HL-60 (cell line): ENCODE results near the gene NAA38.
A peak's percentile ranks its signal among the peaks of the same experiment; 100 is the strongest.

Source experiments
- DNase-seq, 2 experiments: peaks; one replicate each; pipeline ENCODE4 v3.0.0-alpha.2; 2010 to 2020; ENCODE audit warnings: low read depth in 1 of 2, low spot score in 1 of 2
- H3K27ac ChIP-seq: fragments of 250-450 bp; sonication (Bioruptor Pico); replicated peaks from 2 replicates; pipeline ENCODE4 v1.5.1; 2020; ENCODE audit warnings: mild to moderate bottlenecking, moderate library complexity
- H3K27me3 ChIP-seq: fragments of 250-450 bp; sonication (Bioruptor Pico); 2 replicates; pipeline ENCODE4 v1.5.1; 2021; ENCODE audit warnings: mild to moderate bottlenecking, moderate library complexity; ENCODE audit not compliant: insufficient read depth, poor library complexity, severe bottlenecking
- H3K4me3 ChIP-seq: replicated peaks from 2 replicates; pipeline ENCODE4 v1.5.1; 2011; ENCODE audit warnings: mild to moderate bottlenecking, control low read depth, low read length; ENCODE audit not compliant: insufficient read depth
- GABPA ChIP-seq: IDR thresholded peaks from 2 replicates; pipeline ENCODE4 v1.6.1; 2012; ENCODE audit warnings: low read depth
- POLR2AphosphoS5 ChIP-seq: IDR thresholded peaks from 2 replicates; pipeline ENCODE4 v1.6.1; 2012; ENCODE audit warnings: low read depth
- SPI1 ChIP-seq: IDR thresholded peaks from 2 replicates; pipeline ENCODE4 v1.6.1; 2012; ENCODE audit warnings: low read depth, mild to moderate bottlenecking, borderline replicate concordance
- TF ChIP-seq, protein P1 (sequence below): IDR thresholded peaks from 2 replicates; pipeline ENCODE4 v1.6.1; 2012; ENCODE audit warnings: low read depth; ENCODE audit not compliant: insufficient replicate concordance
- TF ChIP-seq, protein P2 (sequence below): IDR thresholded peaks from one replicate; pipeline ENCODE4 v1.5.1; 2011; ENCODE audit warnings: low read length, control low read depth, inconsistent platforms; ENCODE audit not compliant: insufficient read depth

The NAA38 gene

DNA sequence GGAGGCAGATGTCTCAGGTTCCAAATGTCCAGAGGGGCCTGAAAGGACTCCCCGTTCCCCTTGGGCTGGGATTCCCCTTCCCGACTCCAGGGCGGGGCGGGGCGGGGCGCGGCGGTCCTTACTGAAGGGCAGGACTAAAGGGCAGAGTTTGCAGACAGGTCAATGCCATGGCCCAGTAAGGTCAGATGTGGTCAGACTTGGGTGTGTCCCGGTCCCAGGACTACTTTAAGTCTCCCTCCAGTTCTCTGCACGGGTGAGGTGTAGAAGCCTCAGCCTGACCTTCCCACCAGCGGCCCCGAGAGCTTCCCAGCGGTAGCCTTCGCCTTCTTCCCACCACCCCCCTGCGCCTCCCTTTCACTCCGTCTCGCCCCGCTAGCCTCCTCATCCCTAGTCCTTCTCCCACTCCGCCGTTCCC lies 22.8 kb downstream of the NAA38 start:
- H3K27ac ChIP-seq, result peak overlapping the region; percentile 95
- TF ChIP-seq GABPA (no peak), POLR2AphosphoS5 (no peak), SPI1 (no peak)
- TF ChIP-seq, protein P1, sequence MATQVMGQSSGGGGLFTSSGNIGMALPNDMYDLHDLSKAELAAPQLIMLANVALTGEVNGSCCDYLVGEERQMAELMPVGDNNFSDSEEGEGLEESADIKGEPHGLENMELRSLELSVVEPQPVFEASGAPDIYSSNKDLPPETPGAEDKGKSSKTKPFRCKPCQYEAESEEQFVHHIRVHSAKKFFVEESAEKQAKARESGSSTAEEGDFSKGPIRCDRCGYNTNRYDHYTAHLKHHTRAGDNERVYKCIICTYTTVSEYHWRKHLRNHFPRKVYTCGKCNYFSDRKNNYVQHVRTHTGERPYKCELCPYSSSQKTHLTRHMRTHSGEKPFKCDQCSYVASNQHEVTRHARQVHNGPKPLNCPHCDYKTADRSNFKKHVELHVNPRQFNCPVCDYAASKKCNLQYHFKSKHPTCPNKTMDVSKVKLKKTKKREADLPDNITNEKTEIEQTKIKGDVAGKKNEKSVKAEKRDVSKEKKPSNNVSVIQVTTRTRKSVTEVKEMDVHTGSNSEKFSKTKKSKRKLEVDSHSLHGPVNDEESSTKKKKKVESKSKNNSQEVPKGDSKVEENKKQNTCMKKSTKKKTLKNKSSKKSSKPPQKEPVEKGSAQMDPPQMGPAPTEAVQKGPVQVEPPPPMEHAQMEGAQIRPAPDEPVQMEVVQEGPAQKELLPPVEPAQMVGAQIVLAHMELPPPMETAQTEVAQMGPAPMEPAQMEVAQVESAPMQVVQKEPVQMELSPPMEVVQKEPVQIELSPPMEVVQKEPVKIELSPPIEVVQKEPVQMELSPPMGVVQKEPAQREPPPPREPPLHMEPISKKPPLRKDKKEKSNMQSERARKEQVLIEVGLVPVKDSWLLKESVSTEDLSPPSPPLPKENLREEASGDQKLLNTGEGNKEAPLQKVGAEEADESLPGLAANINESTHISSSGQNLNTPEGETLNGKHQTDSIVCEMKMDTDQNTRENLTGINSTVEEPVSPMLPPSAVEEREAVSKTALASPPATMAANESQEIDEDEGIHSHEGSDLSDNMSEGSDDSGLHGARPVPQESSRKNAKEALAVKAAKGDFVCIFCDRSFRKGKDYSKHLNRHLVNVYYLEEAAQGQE, result no peak
- TF ChIP-seq, protein P2, sequence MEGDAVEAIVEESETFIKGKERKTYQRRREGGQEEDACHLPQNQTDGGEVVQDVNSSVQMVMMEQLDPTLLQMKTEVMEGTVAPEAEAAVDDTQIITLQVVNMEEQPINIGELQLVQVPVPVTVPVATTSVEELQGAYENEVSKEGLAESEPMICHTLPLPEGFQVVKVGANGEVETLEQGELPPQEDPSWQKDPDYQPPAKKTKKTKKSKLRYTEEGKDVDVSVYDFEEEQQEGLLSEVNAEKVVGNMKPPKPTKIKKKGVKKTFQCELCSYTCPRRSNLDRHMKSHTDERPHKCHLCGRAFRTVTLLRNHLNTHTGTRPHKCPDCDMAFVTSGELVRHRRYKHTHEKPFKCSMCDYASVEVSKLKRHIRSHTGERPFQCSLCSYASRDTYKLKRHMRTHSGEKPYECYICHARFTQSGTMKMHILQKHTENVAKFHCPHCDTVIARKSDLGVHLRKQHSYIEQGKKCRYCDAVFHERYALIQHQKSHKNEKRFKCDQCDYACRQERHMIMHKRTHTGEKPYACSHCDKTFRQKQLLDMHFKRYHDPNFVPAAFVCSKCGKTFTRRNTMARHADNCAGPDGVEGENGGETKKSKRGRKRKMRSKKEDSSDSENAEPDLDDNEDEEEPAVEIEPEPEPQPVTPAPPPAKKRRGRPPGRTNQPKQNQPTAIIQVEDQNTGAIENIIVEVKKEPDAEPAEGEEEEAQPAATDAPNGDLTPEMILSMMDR, result no peak
- no peak for DNase-seq
- H3K27me3 ChIP-seq, result no peaks in the 10 kb centered on the region
- H3K4me3 ChIP-seq, result peak overlapping the region; percentile 56

DNA sequence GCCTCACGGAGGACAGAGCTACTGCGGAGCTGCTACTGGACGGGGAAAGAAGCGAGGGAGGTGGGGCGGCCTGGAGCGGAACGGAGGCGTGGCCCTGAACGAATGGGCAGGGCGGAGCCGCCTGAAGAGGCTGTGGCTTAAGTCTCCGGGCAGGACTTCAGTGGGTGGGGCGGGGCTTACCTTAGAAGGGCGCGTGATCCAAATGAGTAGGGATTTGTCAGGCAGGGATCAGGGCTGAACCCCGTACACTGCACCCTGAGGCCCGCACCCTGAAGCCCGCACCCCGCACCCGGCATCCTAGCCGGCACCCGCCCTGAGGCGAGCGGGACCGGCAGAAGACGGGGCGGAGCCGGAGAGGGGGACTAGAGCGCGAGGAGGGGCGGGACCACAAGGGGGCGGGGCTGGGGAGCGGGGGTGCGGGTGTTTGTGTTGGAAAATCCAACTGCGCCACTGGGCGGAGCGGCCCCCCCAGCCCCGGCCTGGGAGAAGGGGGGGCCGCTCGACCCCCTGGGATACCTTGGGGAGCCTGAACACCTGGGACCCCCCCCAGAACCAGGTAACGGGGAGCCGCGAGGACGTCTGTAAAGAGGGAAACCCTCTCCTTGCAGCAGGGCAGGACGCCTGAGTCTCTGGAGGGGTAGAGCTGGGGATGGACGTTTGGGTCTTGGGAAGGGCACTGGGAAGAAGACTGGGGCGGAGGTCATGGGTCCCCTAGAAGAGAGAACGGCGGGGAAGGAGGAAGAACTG lies 23.4 kb downstream of the NAA38 start, which contains the start of gene KDM6B:
Gene KDM6B (plus strand): TSS at position 423 of the 747 bp plus-strand sequence. CDS start 11,338 bp downstream, outside the sequence.
- Histone ChIP-seq H3K27me3 (no peaks in the 10 kb centered on the region), H3K27ac (peak within 1 kb of the TSS; percentile 95), H3K4me3 (peak within 1 kb of the TSS; percentile 56)
- peak in 1 of 2 experiments; percentile 79 for DNase-seq
- TF ChIP-seq SPI1 (no peak), POLR2AphosphoS5 (no peak), GABPA (no peak)
- TF ChIP-seq, protein P1, result no peak
- TF ChIP-seq, protein P2, result no peak

DNA sequence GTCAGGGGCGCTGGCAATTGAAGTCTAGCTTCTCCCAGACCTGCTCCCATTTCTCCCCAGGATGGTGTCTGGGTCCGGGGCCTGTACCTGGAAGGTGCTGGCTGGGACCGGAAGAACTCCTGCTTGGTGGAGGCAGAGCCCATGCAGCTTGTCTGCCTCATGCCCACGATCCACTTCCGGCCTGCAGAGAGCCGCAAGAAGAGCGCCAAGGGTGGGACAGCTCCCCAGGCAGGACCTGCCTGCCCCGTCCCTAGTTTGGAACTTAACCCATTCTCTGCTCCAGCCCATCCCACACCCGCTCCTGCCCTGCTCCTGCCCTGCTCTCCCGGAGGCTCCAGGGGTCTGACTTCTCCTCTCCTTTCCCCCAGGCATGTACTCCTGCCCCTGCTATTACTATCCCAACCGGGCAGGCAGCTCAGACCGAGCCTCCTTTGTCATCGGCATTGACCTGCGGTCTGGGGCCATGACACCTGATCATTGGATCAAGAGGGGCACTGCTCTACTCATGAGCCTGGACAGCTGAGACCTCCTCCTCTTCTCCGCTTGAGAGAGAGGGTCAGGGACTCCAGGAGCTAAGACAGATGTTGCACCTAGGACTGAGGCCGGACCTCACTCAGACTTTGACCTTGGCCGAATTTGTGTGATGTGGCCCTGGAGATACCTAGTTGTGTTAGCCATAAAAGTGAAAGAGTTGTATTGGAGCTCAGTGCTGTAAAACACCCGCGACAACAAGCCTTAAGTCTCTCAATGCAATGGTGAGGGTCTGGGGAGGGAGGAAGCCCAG lies 24.2 kb downstream of the NAA38 start:
- no peak for TF ChIP-seq SPI1
- TF ChIP-seq, protein P2, result no peak
- TF ChIP-seq, protein P1, result no peak
- TF ChIP-seq GABPA, result no peak
- no peak for TF ChIP-seq POLR2AphosphoS5
- Histone ChIP-seq H3K27ac (no peak overlapping the region), H3K27me3 (no peaks in the 10 kb centered on the region), H3K4me3 (peak overlapping the region; percentile 56; the same call in 1 of the 2 replicates)
- DNase-seq, result no peak
